Muscle of arm (tissue), 14 donors: ENCODE data around the gene ERCC5. TPM values are rescaled to one million over a fixed set of nuclear protein-coding genes. Genes with fewer than 3 reads are reported as not detected.

ENCODE experiments used
- DNase-seq: peaks from one replicate; pipeline ENCODE4 v3.0.0-alpha.2; 2013
- long read RNA-seq, 11 donors: transcript quantifications; one replicate each; lab custom pipeline, GENCODE V29; 2026
- polyA plus RNA-seq, 12 donors: library from polyadenylated mRNA; unstranded; fragments of 120-200 nt; gene quantifications; one replicate each; pipeline ENCODE4 v1.2.1, GENCODE V29; 2013; ENCODE audit not compliant: insufficient read length in 12 of 12

The ERCC5 gene
- 10 to 100 TPM in 11 of 12 donors, not detected in 1; 32.5 to 89.5 (median 43.2) TPM for polyA plus RNA-seq
- long read RNA-seq, donor 1, full-length matches to known transcripts, result 9 of 17 reads
- long read RNA-seq, donor 1, partial matches to known transcripts, result 8 of 17 reads
- long read RNA-seq, donor 1, other reads (novel, unspliced or antisense), result 0 of 17 reads
- long read RNA-seq, donor 2, full-length matches to known transcripts, result 3 of 3 reads
- long read RNA-seq, donor 2, partial matches to known transcripts, result 0 of 3 reads
- long read RNA-seq, donor 2, other reads (novel, unspliced or antisense), result 0 of 3 reads
- long read RNA-seq, donor 3, partial matches to known transcripts, result 0 of 2 reads
- long read RNA-seq, donor 3, other reads (novel, unspliced or antisense), result 0 of 2 reads
- long read RNA-seq, donor 4, full-length matches to known transcripts, result 1 of 1 reads
- long read RNA-seq, donor 4, partial matches to known transcripts, result 0 of 1 reads
- long read RNA-seq, donor 4, other reads (novel, unspliced or antisense), result 0 of 1 reads
- long read RNA-seq, donor 5, partial matches to known transcripts, result 0 of 1 reads
- long read RNA-seq, donor 5, other reads (novel, unspliced or antisense), result 0 of 1 reads
- long read RNA-seq, donor 6, full-length matches to known transcripts, result 1 of 1 reads
- long read RNA-seq, donor 6, partial matches to known transcripts, result 0 of 1 reads
- long read RNA-seq, donor 6, other reads (novel, unspliced or antisense), result 0 of 1 reads
- long read RNA-seq, donor 7, result 0 reads
- long read RNA-seq, donor 8, partial matches to known transcripts, result 0 of 3 reads
- long read RNA-seq, donor 8, other reads (novel, unspliced or antisense), result 0 of 3 reads
- long read RNA-seq, donor 9, partial matches to known transcripts, result 0 of 1 reads
- long read RNA-seq, donor 9, other reads (novel, unspliced or antisense), result 0 of 1 reads
- long read RNA-seq, donor 10, full-length matches to known transcripts, result 2 of 2 reads
- long read RNA-seq, donor 10, partial matches to known transcripts, result 0 of 2 reads
- long read RNA-seq, donor 10, other reads (novel, unspliced or antisense), result 0 of 2 reads
- long read RNA-seq, donor 11, full-length matches to known transcripts, result 7 of 7 reads
- long read RNA-seq, donor 11, partial matches to known transcripts, result 0 of 7 reads
- long read RNA-seq, donor 11, other reads (novel, unspliced or antisense), result 0 of 7 reads

DNA sequence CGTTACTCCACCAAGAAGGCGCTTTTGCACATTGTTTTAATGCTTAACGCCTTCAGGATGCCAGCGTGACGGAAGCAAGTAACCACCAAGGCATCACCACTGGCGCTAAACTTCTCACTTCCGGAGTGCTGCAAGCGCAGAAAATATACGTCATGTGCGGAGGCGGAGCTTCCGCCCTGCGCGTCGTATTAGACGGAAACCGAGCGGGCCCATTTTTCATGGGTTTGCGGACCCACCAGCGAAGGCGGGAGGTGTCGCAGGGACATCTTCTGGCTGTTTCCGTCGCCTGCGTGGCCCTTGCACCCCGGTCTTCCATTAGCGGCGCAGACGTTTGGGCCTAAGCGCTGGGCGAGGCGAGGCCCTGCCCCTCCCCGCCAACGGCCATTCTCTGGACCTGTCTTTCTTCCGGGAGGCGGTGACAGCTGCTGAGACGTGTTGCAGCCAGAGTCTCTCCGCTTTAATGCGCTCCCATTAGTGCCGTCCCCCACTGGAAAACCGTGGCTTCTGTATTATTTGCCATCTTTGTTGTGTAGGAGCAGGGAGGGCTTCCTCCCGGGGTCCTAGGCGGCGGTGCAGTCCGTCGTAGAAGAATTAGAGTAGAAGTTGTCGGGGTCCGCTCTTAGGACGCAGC is at the start of gene ERCC5:
Gene ERCC5 (plus strand): TSS at position 403 of the 631 bp plus-strand sequence. CDS start 235 bp downstream, outside the sequence.
- DNase-seq, result peak; percentile 99

DNA sequence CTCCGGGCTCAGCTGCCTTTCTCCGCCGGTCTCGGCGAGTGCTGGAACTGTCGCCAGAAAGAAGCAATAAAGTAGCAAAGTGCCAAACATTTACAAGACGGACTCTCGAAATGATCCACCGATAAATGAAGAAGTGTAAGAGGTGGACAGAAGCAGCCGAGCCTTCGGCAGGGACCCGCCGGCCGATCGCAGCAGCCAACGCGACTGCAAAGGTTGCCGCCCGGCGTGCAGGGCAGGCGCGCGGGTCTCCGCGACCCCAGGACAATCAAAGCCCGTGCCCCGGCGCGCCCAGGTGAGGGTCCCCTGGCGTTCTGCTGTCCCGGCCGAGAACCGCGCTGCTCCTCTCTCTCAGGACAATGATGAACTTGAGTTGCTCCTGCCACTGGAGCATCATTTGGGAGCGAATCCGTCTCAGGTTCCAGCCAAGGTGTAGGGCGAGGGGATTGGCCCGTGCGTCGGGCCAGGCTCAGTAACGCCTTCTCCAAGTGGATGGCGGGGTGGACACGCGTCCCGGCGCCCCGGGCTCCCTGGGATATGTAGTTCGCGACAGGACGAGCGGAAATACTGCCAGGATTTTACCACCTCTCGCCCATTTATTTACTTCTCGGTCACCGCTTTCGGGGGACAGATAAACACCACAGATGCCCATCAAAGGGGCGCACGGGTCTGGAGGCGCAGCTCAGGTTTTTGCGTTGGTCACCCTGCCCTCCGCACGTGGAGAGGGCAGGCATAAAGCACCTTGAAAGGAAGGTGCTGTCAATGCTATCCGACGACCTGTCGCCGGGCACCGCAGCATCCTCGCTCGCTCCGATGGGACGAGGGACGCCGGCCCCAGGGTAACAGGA is 47.0 kb upstream of the ERCC5 start, which contains the start of the genes BIVM and POGLUT2:
Gene BIVM (plus strand): TSS at position 539 of the 845 bp plus-strand sequence. CDS start 8,149 bp downstream, outside the sequence.
Gene POGLUT2 (minus strand): TSS at position 396 of the 845 bp plus-strand sequence. CDS start 306 bp downstream, at position 90.
- peak; percentile 93 for DNase-seq

DNA sequence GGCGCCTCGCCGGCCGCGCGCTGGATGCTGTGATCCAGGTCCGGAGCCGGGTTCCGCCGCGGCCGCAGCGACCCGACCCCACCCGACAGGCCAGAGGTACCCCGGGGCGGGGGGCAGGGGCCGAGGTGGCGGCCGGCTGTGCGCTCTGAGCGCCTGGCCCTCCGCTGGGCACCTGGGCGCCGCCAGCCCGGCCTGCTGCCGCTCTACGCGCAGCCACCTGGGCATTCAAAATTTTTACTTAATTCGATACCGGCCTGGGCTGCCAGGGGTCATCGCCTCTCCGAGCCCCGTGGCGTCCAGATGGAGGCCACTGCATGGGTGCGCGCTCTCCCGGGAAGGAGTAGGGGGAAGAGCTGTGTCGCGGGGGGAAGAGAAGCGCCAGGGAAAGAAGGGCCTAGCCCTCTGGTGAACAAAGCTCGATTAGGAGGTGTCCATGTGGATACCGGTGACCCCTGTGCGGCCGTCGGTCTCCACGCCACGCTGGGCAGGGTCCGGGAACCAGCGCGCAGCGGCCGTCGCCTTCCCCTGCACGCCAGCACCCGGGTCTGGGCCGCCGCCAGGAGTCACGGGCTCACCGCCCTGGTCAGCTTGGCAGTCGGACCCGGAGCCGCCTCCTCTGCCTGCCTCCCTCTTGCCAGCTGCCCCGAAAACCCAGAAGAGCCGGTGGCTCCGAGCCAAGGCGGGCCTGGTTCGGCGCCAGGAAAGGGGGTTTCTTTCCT is 46.2 kb upstream of the ERCC5 start:
- peak; percentile 49 for DNase-seq

DNA sequence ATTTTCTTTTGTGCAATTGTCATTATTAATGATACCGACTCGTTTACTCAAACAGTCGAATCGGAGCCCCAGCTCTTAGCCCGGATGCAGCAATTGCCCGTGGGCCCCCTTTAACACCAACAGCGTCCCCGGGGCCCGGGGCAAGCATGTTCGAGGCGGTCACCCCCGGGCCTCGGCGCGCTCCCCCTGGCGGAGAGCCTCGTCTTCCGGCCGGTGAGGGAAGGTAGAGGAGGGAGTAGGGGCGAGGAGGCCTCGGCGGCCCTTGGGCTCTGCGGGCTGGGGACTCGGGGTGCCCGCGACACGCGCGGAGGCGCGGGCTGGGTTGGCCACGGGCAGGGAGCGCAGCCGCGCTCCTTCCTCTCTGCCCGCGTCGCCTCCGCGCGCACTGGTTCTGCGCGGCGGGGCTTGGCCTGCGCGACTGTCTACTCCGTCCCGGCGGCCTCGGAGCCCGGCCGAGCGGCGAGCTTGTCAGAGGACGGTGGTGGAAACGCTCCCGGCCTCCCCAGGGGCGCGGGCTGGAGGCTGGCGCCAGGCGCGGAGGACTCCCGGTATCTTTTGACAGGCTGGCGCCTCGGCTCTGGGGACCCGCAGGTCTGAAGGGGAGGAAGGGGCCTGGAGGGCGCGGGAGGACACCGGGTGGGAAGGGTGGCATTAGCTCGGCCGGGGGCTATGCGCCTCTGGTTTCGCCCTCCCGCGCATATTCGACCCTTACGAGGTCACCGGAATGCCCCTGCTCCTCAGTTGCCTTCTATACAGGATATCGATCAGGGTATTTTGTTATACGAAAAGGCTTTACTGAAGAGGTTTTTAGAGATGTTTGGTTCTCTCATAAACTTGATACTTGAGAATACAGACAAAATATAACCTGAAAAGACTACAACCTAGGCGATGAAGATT is 45.4 kb upstream of the ERCC5 start:
- peak; percentile 81 for DNase-seq

DNA sequence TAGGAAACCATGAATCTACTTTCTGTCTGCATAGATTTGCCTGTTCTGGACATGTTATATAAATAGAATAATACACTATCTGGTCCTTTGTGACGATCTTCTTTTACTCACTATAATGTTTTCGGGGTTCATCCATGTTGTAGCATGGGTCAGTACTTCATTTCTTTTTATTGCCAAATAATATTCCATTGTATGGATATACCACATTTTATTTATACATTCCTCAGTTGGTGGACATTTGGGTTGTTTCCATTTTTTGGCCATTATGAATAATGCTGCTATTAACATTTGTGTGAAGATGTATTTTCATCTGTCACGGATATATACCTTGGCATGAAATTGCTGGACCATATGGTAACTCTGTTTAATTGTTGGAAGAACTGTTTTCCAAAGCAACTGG is 40.2 kb upstream of the ERCC5 start:
- no peak for DNase-seq

DNA sequence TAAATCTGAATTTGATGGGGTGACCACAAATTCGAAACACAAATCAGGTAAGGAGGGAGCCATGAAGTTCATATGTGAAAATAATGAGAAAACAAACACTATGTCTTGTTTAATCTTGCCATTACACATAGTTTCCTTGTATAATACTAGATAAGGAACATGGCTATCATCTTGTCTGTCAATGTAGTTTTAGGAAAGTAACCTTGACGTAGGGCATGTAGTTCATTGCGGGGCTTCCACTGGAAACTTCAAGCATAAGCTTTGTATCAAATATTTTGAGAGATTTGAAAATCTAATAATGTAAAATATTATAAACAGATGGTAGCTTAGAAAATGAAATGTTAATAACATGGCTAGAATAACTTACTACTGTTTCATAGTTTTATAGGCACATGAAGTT is 38.1 kb upstream of the ERCC5 start:
- DNase-seq, result no peak

DNA sequence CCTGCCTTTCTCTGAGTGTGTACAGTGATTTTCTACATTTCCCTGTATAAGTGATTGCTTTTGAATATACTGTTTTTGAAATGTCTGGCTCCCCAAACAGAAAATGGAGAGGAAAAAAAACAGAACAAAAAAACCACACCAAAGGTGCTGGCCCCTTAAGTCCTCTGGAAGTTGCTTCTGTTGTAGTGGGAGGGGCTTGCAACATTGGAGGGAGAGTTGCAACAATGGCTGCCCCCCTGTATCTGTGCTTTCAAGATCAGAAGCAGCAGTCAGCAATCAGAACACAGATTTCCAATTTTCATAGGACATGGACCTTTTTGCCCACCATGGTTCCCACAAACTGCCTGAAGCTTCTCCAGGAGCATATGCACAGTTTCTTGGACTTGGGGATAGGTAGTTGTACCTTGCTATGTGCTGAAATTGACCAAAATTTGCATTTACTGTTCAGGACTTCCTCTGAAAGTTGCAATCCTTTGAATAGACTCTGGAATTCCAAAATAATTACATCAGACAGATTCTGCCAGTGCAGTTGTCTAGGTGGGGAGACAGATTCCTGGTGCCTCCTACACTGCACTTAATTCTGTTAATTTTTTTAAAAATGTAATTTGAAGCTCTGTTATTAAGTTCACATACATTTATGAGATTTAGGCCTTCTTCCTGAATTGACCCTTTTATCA is 33.1 kb upstream of the ERCC5 start:
- DNase-seq, result no peak

DNA sequence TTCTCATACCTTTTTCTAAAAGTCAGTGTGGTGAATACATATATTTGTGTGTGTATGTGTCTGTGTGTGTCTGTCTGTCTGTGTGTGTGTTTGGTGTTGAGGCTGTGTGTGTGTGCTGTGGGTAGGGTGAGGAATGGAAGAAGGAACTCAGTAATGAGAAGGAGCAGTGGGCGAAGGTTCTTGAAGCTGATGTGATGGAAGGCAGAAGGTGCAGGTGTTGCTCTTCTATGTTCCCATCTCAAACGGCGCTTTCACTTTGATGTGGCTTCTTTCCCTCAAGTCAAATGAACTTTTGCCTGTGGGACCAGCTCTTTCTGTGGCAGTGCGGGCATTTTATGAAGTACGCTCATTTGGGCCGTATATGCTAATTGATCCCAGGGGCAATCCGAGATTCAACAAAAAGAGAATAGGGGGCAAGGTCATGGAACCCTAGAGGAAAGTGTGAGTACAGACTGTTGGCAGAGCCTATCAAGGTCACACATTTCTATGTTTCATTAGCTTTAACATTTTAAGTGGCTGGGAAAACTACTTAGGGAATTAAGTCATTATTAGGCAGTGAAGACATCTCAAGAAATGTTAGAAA is 31.7 kb upstream of the ERCC5 start:
- no peak for DNase-seq

DNA sequence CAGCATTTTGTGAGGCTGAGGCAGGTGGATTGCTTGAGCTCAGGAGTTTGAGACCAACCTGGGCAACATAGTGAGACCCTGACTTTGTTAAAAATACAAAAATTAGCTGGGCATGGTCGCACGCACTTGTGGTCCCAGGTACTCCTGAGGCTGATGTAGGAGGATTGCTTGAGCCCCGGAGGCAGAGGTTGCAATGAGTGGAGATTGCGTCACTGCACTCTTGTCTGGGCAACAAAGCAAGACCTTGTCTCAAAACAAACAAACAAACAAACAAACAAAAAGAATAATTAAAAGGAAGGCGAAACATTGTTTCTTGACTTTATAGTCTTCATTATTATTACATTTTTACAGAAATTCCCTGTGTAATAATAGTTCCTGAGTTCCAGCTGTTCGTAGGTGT is 31.0 kb upstream of the ERCC5 start:
- no peak for DNase-seq

DNA sequence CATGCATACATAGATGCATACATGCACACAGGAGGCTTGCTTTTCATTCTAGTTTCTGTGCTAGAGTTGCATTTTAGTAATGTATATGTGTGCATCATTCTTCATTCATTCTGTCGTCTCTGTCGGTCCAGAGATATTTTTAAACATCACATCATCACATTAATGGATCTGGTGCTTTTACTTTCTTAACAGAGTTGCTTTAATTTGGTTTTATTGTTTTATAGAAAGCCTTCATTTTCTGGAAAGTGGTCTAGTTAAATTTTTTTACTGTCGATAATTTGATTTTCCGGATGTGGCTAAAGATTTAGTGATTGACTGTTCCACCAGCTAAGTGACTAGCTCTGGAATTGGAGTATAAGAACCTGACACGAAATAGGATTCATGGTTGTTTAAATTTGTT is 30.0 kb upstream of the ERCC5 start:
- DNase-seq, result no peak

DNA sequence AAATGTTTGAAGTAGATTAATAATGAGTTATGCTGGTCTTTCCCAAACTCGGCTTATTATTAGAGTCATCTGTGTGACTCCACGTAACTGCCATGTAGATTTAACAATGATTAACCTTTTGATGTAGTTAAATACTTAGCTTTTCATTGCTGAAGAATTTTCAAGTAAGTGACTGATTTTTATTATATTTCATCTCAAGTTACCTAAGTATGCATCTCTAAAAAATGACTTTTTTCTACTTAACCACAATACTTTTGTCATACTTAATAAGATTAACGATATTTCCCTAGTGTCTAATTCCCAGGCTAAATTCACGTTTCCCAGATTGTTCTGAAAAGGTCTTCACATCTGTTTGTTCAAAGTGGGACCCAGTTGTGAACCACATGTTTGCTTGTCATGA is 29.1 kb upstream of the ERCC5 start:
- DNase-seq, result no peak

DNA sequence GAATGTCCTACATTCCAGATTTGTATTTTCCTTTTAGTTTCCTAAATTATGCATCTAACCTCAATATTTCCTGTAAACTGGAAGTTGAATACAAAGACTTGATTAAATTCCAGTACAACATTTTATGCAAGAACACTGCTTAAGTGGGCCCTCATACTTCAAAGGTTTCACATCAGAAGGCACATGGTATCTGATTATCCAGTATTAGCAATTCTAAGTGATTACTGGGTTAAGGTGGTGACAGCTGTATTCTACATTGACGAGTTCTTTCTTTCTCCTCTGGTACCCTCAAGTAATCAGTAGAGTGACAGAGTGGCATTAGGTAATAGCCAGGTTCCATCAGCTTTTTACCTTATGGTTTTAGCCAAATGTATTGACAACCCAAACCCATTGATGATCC is 28.6 kb upstream of the ERCC5 start:
- DNase-seq, result no peak

DNA sequence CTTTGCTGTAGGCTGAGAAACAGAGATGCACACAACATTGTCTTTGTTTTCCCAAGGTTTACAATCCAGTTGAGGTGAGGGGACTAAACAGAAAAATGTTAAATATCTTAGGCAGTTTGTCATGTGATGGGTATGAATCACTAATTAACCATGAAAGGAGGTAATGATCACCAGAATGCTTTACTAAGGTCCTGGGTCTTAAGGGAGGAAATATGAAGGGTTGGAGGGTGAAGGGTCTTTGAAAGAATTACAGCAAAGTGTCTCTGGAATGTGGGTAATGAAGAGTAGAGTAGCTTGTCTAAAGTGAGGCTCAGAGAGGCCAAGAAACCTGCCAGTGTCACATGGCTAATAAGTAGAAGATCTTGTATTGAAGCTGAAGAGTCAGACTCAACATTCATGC is 27.9 kb upstream of the ERCC5 start:
- no peak for DNase-seq

DNA sequence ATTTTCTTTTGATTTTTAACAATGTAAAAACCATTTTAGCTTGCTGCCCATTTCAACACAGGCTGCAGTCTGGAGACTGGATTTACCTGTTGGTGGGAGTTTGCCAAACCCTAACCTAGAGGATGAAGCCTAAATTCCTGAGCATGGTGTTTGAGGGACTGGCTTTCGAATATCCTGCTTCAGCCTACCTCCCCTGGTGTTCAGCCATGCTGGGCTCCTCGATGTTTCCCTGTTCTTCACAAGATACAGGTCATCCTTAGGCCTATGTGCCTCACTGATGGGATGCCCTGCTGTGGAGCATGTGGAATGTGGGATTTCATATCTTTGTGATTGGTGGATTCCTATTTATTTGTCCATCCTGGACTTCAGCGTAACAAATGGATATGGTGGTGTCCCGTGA is 20.4 kb upstream of the ERCC5 start:
- DNase-seq, result no peak

DNA sequence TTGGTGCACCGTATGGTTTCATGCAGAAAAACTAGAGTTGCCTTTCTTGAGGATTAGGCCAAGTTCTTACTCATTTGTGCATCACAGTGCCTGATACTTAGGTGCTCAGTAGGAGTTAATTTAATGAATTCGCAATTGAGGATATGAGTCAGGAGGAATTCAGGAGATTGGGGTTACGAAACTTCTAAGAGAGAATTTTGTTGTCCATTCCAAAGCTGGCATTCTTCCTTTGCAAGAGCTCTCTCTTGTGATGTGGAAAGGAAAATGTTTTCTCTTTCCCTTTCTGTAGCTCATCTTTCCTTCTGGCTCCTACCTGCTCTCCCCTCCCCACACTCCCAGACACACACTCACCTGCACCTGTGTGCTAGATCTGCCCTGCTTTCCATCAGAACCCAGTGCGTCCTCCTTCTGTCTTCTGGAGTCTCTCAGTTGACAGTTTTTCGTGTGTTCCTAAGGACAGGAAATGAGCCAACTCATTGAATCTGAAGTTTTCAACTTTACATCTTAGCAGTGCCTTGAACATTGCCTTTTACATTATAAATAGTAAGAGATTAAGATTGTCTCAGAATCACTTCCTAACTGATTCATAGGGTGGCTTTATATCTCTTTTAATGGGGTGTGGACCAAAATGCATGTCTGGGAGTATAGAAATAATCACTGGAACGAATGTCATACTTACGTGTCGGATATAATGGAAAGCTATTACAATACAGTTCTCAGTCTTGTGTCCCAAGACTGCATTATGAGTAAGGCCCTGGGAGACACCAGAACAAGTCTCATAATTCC is 19.7 kb upstream of the ERCC5 start:
- DNase-seq, result no peak

DNA sequence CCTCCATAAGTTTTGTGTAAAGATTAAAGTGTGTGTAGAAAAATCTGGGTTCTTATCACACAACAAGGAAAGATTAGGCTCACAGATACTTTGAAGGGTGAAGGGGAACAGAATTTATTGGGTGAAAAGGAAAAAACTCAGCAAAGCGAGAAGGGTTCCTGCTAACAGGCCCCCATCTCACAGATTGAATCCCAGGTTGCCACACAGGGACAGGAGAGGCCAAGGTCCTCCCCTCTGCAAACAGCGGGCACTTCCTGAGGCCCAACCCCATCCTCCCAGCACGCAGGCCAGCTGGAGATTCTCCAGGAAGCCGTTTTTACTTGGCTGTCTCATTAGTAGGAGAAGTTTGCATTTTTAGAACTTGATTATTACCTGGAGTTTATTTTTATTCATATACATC is 15.2 kb upstream of the ERCC5 start:
- no peak for DNase-seq

DNA sequence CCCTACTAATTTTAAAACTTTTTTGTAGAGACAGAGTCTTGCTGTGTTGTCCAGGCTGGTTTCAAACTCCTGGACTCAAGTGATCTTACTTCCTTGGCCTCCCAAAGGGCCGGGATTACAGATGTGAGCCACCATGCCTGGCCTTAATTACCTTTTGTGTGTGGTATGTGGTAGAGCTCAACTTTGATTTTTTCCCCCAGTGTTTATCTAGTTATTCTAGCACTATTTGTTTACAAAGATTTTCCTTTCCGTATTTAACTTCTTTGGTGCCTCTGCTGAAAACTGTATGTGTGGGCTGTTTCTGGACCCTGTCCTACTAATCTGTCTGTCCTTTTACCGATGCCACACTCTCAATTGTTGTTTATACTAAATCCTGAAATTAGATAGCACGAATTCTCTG is 9.4 kb upstream of the ERCC5 start:
- DNase-seq, result no peak
